GM10248 (cell line): ENCODE data around the gene POU2F1.
A peak's percentile ranks its signal among the peaks of the same experiment; 100 is the strongest.

Source experiments
- CTCF ChIA-PET: fragments of 300-600 bp; sonication (Branson Sonifier 250); formaldehyde crosslinking; extraction: SDS; loops from one replicate; lab custom pipeline; 2021; ENCODE audit warnings: antibody characterized with exemption; lab: Yijun Ruan, JAX
- POLR2A ChIA-PET: fragments of 350-650 bp; sonication (Branson Sonifier 250); formaldehyde crosslinking; extraction: SDS; loops from one replicate; lab custom pipeline; 2020; ENCODE audit warnings: antibody characterized with exemption; lab: Yijun Ruan, JAX
- DNase-seq: peaks from one replicate; pipeline ENCODE4 v3.0.0; 2012; ENCODE audit errors: extremely low spot score
- CTCF ChIP-seq: IDR thresholded peaks from 2 replicates; pipeline ENCODE4 v1.5.1; 2012; ENCODE audit warnings: mild to moderate bottlenecking, low read depth; ENCODE audit errors: extremely low read depth, missing control alignments, control extremely low read depth

Gene POU2F1

GRCh38 chr1:167220537-167221125, at the start of gene POU2F1:
Gene POU2F1 (plus strand): TSS chr1:167220886. CDS start chr1:167220898, 12 bp downstream.
- ChIA-PET CTCF (interaction anchor here (0.6 to 3.7 kb wide), 53 partner anchors 8 to 862 kb away, joined by 3 to 34 read pairs (median 3); partner anchors contain the start of genes CREG1, GPA33 and TADA1), POLR2A (interaction anchor here (0.6 to 1.4 kb wide), 10 partner anchors 9 to 1590 kb away, joined by 3 to 7 read pairs (median 3); partner anchors contain the start of genes CREG1 and MGST3)
- TF ChIP-seq CTCF: peak; percentile 57
- DNase-seq: peak; percentile 95

- POLR2A ChIA-PET: no interaction called here
- CTCF ChIA-PET: interaction anchor here (0.6 to 2.1 kb wide), 2 partner anchors 9 to 17 kb away, joined by 3 to 4 read pairs; no protein-coding TSS in a partner anchor
- no peak for TF ChIP-seq CTCF
- DNase-seq: no peak
These were observed 49.3 kb upstream of the POU2F1 start for GRCh38 chr1:167171286-167171929.

GRCh38 chr1:167173516-167174184, 47.0 kb upstream of the POU2F1 start:
- ChIA-PET CTCF (interaction anchor here (0.9 to 1.2 kb wide), 2 partner anchors 18 to 263 kb away, joined by 3 read pairs; no protein-coding TSS in a partner anchor), POLR2A (no interaction called here)
- TF ChIP-seq CTCF: no peak
- no peak for DNase-seq

GRCh38 chr1:167175901-167176300, 44.8 kb upstream of the POU2F1 start:
- TF ChIP-seq CTCF: no peak
- POLR2A ChIA-PET: no interaction called here
- CTCF ChIA-PET: interaction anchor here (0.7 kb wide), 1 partner anchor 253 kb away, joined by 3 read pairs; no protein-coding TSS in a partner anchor
- DNase-seq: no peak

- no peak for DNase-seq
- TF ChIP-seq CTCF: no peak
- ChIA-PET CTCF (no interaction called here), POLR2A (no interaction called here)
These were observed 41.9 kb upstream of the POU2F1 start for GRCh38 chr1:167178831-167179230.
